Esophagus muscularis mucosa (tissue), 4 donors: ENCODE results near the gene STK39.

Experiments used
- EP300 ChIP-seq: sonication (generic); formaldehyde crosslinking; IDR thresholded peaks from one replicate; pipeline ENCODE4 v1.6.1; 2017; ENCODE audit warnings: antibody characterized with exemption
- POLR2A ChIP-seq: fragments of 450-650 bp; IDR thresholded peaks from one replicate; pipeline ENCODE4 v1.6.1; 2017; ENCODE audit warnings: antibody characterized with exemption, moderate library complexity, mild to moderate bottlenecking, low read depth
- POLR2AphosphoS5 ChIP-seq, 2 donors: sonication (generic); formaldehyde crosslinking; IDR thresholded peaks; one replicate each; pipeline ENCODE4 v1.6.1; 2017; ENCODE audit warnings: antibody characterized with exemption in 2 of 2
- TF ChIP-seq, protein P1 (sequence below), 3 experiments: fragments of 200-600 bp in 2 of 3; fragments of 450-650 bp in 1 of 3; sonication (generic) in 2 of 3; IDR thresholded peaks; one replicate each; pipeline ENCODE4 v1.5.1; 2017 to 2019; ENCODE audit warnings: antibody characterized with exemption in 3 of 3, mild to moderate bottlenecking in 2 of 3, moderate library complexity in 1 of 3

DNA sequence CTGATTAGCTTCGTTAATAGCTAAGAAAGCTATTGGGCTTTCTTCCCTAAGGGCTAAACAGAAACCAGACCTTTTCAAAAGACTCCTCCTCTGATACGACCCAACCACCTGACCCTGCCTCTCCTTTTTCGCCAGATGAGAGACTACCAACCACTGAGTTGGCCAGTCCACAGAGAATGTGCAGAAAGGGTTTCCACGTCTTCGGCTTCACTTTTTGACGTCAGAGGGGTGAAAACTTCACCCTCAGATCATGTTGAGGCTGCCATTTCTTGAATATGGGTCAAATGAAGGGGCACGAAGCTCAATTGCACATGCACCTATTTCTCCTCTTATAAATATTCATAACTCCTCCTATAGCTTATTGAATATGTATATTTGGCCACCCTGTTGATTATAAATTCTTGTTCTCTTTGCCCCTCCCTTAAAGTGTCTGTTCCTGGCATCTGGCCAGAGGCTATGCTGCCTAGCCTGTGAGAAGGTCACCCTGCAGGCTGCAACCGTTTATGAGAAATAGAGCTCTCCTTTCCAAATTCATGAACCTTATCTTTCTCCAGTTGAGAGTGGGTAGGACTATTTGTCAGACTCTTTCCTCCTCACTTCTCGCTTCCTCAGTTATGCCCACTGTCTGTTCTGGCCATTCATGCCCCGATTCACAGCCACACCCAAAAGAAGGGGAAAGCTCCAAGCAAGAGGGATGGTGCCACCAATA, 301.6 kb downstream of the STK39 start:
- TF ChIP-seq, protein P1, sequence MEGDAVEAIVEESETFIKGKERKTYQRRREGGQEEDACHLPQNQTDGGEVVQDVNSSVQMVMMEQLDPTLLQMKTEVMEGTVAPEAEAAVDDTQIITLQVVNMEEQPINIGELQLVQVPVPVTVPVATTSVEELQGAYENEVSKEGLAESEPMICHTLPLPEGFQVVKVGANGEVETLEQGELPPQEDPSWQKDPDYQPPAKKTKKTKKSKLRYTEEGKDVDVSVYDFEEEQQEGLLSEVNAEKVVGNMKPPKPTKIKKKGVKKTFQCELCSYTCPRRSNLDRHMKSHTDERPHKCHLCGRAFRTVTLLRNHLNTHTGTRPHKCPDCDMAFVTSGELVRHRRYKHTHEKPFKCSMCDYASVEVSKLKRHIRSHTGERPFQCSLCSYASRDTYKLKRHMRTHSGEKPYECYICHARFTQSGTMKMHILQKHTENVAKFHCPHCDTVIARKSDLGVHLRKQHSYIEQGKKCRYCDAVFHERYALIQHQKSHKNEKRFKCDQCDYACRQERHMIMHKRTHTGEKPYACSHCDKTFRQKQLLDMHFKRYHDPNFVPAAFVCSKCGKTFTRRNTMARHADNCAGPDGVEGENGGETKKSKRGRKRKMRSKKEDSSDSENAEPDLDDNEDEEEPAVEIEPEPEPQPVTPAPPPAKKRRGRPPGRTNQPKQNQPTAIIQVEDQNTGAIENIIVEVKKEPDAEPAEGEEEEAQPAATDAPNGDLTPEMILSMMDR (IDR thresholded peaks at IDR 0.05) = no peak
- TF ChIP-seq POLR2AphosphoS5 (IDR thresholded peaks at IDR 0.05) (no peak), POLR2A (no peak), EP300 (no peak)
